Measurements from ENCODE around the gene FAM162B. TPM values are rescaled to one million over a fixed set of nuclear protein-coding genes. Genes with fewer than 3 reads are reported as not detected.

FAM162B gene
- not detected in 2 replicates for total RNA-seq
- 0.26 TPM for total RNA-seq (2013)
- not detected in 2 replicates for polyA plus RNA-seq
- not detected in 2 replicates for polyA minus RNA-seq

DNA sequence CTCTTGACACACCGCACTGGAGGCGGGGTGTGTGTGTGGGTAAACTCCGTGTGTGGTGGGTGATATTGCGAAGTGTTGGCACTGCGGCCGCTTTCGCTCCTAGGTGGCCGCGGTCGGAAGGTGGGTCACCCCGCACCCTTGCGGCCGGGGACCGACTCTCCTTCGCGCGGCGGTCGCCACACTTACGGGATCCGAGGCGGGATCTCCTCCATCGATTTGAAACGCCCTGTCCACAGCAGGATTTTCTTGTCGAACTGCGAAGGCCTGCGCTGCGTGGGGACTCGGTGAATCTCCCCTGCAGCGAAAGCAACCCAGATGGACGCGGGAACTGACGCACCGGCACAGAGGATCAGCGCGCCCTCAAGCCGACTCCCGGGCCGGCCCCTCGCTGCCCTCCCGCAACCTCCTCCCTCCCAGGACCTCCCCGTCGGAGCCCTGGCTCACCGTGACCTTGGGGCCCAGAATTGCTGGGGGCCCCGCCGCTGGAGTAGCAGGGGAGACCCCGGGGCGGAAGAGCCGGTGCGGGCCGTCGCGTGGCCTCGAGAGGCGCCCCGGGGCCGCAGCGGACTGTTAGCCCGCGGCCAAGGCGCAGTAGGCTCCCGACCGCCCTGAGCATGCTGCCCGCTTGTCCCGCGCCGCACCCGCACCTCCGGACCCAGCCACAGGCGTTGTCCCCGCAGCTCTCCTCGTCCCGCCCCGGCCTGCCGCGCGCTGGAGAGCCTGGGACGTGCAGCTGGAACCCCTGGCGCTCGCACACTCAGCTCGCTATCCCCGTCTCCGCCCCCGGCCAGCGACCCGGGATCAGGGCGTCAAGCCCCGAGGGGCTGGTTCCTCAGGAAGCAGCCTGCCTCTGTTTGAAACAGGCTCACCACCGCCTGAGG lies at the start of gene FAM162B:
FAM162B (minus strand) TSS at position 759 of the 881 bp plus-strand sequence; CDS start at position 616, 143 bp downstream.
- Histone ChIP-seq H3K4me3 (ENCODE audit: control extremely low read depth in 1 of 5, extremely low read depth in 1 of 5, insufficient read depth in 1 of 5, low read depth in 2 of 5, low read length in 4 of 5) (peak within 1 kb of the TSS in 3 of 5 experiments; percentile 12 to 41 (median 20)), H3K36me3 (replicated peaks in 1 of 2; ENCODE audit: control extremely low read depth in 1 of 2, control insufficient read depth in 1 of 2, extremely low read depth in 1 of 2, insufficient read depth in 2 of 2, low read length in 1 of 2) (no peaks in the 10 kb centered on the region), H3K4me1 (ENCODE audit: control insufficient read depth in 2 of 2, insufficient read depth in 2 of 2, low read length in 2 of 2) (peaks cover 9 to 19% of the 10 kb centered on the region in 2 donors), H3K79me2 (ENCODE audit: control insufficient read depth, insufficient read depth, low read length) (no peaks in the 10 kb centered on the region), H2AFZ (ENCODE audit: insufficient read depth, low read depth, low read length, poor library complexity, severe bottlenecking) (peak within 1 kb of the TSS; percentile 76), H3K9ac (ENCODE audit: low read length) (no peak within 1 kb of the TSS), H3K4me2 (replicated peaks; ENCODE audit: low read depth, low read length, poor library complexity, severe bottlenecking) (peak within 1 kb of the TSS; percentile 60), H3K27me3 (replicated peaks in 1 of 4; ENCODE audit: control extremely low read depth in 1 of 4, control insufficient read depth in 3 of 4, insufficient read depth in 4 of 4, low read length in 3 of 4) (peaks cover 0 to 32% (median 23%) of the 10 kb centered on the region in 4 experiments), H3K9me3 (ENCODE audit: control extremely low read depth in 1 of 3, control insufficient read depth in 2 of 3, insufficient read depth in 1 of 3, low read length in 2 of 3) (peaks cover 0 to 5% (median 0%) of the 10 kb centered on the region in 3 donors), H3K27ac (ENCODE audit: low read length in 2 of 2) (no peak within 1 kb of the TSS), H4K20me1 (ENCODE audit: control insufficient read depth, insufficient read depth, low read length, poor library complexity, severe bottlenecking) (no peaks in the 10 kb centered on the region)
- ChIA-PET CTCF (interaction anchor here (0.8 kb wide), 1 partner anchor 14 kb away, joined by 4 read pairs; no protein-coding TSS in a partner anchor), POLR2A (no interaction called here)
- TF ChIP-seq EZH2 (IDR thresholded peaks at IDR 0.05; ENCODE audit: borderline replicate concordance, insufficient read depth, low read depth, low read length, poor library complexity, severe bottlenecking) = no peak
- TF ChIP-seq, protein P1, sequence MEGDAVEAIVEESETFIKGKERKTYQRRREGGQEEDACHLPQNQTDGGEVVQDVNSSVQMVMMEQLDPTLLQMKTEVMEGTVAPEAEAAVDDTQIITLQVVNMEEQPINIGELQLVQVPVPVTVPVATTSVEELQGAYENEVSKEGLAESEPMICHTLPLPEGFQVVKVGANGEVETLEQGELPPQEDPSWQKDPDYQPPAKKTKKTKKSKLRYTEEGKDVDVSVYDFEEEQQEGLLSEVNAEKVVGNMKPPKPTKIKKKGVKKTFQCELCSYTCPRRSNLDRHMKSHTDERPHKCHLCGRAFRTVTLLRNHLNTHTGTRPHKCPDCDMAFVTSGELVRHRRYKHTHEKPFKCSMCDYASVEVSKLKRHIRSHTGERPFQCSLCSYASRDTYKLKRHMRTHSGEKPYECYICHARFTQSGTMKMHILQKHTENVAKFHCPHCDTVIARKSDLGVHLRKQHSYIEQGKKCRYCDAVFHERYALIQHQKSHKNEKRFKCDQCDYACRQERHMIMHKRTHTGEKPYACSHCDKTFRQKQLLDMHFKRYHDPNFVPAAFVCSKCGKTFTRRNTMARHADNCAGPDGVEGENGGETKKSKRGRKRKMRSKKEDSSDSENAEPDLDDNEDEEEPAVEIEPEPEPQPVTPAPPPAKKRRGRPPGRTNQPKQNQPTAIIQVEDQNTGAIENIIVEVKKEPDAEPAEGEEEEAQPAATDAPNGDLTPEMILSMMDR (IDR thresholded peaks at IDR 0.05) = no peak
- Mint-ChIP-seq H3K4me3 (peak within 1 kb of the TSS; percentile 81), H3K27ac (no peak within 1 kb of the TSS), H3K4me1 (peaks cover 14% of the 10 kb centered on the region), H3K27me3 (peaks cover 47% of the 10 kb centered on the region), H3K9me3 (ENCODE audit: insufficient read depth) (no peaks in the 10 kb centered on the region)
- intact Hi-C loops (cut with micrococcal nuclease) = no loop called here
- DNase-seq (peak; percentile 8), ATAC-seq (ENCODE audit: low read depth) (no peak)
- 6% methylated on average over 89 of the region's 89 CpGs for WGBS (ENCODE audit: insufficient coverage)
